NCI-H2171 treated with DMSO at 0.1 percent for 48 hours (cell line): Measurements from ENCODE around the gene CHCHD1.
"Not testable (repeated sequence)": the region's sequence is repeated elsewhere in the genome, so short reads cannot be mapped to it uniquely, and the experiment has no call there.

Source experiments
- DNase-seq: peaks from one replicate; lab custom pipeline; 2025; lab: John Stamatoyannopoulos, UW

The CHCHD1 gene

DNA sequence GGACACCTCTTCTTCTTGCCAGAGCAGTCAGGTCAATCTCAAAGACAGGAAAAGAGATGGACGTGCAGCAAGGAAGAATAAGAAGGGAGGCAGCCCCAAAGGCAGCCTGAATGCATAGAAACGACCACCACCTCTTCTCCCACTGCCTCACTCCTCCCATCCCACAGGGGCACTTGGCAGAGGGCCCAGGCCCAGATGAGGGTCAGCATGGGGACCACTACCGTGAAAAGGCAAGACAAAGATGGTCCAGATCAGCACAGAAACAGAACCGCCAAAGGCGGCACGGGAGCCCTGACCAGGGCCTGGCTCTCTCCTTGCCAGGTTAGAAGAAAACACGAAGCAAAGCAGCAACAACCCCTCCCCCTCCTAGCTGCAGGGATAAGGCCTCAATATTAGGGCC lies 31.5 kb downstream of the CHCHD1 start:
- DNase-seq: no peak

DNA sequence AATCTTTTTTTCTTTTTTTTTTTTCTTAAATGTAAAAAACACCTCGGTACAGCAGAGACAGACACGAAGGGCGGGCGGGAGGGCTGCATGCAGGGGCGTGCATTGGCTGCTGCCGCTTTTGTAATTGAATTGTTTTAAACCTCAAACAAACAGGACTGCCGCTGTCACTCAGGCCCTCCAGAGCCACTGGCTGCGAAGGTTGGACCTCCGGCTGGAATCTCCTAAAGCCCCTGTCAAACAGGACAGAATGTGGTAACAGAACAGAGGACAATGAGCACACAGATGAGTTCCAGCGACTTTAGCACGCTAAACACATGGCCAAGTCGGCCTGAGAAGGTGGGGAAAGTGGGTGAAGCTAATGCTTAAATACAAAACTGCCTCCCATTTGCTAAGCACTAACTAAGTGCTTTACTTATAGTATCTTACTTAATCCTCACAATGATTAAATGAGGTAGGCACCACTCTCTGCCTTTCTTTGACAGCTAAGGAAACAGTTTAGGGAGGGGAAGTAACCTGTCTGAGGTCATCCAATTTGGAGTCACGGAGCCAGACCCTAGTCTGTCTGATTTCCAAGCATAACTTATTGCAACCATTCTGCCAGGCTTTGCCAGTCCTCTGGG lies 32.5 kb downstream of the CHCHD1 start:
- no peak for DNase-seq

DNA sequence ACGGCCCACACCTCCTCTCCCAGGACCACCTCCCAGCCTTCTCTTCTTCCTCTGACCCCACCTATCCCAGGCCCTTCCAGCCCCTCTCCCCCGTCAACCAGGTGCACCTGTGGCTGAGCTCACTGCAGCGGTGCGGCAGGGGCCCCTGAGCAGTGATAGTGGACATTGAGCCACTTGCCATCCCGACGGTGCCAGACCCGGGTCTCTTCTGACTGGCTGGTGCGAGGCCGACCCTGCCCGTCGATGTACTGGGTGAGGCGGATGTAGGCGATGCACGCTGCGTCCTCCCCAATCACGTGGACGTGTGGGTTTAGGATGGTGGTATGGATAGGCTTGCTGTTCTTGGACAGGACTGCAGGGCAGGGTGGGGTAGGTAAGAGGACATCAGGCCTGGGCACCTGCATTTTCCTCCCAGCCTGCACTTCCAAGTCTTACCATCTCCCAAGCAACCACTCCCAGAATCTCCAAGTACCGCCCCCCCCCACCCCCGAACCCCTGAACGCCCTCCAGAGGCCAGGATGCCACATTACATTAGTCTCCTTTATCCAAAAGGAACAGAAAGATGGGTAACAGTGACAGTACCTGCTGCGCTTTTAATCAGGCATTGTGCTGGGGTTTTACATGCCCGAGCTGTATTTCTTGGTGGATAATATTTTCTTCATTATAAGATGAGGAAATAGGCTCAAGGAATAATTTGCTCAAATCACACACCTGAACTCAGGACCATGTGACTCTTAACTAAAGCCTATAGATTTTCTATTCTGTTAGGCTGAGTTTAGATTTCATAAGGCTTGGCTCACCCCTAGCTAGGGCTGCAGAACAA lies 33.3 kb downstream of the CHCHD1 start:
- DNase-seq: no peak

DNA sequence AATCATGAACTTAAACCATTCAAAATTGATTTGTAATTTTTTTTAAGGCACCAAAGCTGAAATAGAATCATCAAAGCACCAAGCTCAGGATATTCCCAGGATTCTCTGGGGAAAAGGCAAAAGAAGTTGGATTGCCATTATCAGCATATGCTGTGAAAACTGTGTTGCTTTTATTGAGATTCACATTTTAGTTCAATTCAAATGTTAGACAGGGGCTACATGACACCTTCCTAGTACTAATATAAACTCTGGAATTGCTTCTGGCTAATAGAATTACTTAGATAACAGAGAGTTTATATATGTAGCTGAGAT lies 33.8 kb downstream of the CHCHD1 start:
- DNase-seq: no peak

DNA sequence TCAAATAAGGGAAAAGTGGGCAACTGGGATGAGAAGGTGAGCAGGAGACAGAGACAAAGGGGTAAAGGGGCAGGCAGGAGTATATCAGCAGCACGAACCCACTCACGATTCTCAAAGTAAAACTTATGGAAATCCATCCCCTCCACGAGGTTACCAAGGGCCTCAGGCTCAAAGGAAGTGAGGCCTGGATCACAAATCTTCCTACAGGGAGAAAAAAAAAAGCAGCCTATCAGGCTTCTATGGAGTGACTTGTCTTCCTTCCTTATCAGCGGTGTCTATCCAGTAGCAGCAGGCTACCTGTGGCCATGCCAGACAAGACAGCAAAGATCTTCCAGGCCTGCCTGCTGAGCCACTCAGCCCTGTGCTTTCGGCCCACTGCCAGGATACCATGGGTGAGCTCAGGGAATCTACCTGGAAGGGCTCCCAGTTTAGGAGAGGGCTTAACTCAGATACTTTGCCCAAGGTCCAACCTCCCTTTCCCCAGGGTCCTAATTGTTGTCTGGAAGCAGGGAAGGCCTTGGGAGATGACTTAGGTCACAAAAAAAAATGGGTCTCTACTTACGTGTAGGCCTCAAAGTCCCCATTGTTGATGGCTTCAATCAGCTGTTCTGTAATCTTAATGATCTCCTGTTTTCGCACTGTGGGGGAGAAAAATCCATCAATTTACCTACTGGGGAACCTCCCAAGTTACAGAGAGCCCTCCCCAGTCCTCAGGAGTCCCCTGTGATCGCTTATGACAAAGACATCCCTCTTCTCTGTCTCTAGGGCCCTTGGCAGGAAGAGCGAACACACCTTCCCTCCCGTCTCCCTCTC lies 35.3 kb downstream of the CHCHD1 start:
- DNase-seq: no peak

DNA sequence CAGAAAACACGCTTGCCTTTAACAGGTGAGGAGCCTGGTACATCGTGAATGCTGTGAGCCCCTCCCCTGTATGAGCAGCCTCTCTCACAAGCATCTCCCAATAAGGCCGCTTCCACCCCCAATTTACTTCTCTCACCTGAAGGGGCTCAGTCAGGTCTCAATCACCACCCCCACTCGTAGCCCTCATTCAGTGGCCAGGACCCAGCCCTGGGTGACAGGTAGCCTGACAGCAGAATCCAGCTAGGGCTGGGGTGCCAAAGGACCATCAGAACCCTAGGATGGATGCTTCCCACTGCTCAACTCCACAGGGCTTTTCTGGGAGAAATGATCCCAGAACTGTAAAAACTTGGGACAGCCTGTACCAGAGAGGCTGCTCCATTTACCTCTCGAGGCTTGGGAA lies 36.0 kb downstream of the CHCHD1 start:
- DNase-seq: no peak

DNA sequence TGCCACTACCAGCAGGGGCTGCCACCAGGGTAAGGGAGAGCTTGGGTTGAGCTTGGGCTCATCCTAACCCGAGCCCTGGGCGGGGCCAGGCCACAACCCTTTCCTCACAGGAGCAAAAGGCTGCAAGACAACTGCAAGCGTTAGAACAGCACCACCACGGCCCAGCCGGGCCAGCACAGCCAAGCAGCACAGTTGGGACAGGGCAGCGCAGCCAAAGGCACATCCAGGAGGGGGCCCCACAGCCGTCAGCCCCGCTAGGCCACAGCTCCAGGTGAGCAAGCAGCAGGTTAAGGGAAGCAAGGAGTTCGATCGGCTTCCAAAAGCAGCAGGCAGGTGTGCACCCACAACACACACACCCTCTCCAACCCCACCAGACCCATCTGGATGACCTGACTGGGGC lies 36.6 kb downstream of the CHCHD1 start:
- no peak for DNase-seq

DNA sequence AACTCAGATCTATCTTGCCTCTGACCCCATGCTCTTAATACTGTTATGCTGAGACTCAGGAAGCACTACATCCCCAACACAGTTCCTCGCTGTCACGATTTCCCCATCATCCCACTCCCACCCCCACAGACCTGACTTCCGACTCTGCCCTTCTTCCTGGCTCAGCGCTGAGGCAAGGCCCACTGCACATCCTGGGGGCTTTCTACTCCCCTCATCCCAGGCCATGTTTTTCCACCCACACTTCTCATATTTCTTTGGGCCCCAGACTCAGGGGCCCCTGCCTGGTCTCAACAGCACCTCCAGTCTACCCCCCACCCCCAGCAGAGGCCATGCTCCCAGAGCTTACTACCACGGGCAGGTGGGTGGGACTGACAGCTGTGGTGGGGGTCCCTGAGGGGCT lies 37.2 kb downstream of the CHCHD1 start:
- no peak for DNase-seq

DNA sequence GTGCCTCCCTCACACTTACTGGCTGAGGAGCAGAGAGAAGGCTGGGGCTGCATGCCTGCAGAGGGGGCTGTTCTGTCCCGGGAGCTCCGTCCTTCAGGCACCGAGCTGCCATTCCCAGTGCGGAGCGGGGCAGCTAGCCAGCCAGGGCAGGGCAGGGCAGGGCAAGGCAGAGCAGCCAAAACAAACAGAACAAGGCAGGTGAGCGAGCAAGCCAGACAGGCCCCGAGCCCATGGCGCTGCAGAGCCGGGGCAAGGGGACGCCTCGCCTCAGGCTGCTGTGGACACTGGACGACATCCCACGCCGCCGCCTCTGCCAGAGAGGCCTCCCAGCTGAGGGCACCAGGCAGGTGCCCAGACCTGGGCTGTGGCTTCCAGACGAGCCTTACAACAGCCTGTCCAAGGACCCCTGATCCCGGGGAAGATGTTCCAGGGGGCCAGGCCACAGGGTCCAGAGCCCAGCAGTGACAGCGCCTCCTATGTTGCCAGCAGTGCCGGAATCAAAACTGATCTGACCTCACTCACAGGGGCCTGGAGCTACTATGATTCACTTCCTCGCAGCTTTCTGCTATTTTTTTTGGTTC lies 37.8 kb downstream of the CHCHD1 start:
- DNase-seq: no peak

DNA sequence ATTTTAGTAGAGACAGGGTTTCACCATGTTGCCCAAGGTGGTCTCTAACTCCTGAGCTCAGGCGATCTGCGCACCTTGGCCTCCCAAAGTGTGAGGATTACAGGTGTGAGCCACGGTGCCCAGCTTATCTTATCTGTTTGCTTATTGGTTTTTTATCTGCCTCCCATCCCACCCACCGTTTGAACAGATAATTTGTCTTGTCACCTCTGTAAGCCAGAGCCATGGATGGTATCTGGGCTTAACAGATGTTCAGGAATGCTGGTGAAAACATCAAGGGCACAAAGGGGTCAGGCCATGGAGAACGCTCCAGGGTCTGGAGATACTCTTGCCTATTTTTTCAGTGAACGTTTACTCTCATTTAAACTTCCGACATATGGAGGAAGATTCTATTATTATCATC lies 41.5 kb downstream of the CHCHD1 start:
- no peak for DNase-seq

DNA sequence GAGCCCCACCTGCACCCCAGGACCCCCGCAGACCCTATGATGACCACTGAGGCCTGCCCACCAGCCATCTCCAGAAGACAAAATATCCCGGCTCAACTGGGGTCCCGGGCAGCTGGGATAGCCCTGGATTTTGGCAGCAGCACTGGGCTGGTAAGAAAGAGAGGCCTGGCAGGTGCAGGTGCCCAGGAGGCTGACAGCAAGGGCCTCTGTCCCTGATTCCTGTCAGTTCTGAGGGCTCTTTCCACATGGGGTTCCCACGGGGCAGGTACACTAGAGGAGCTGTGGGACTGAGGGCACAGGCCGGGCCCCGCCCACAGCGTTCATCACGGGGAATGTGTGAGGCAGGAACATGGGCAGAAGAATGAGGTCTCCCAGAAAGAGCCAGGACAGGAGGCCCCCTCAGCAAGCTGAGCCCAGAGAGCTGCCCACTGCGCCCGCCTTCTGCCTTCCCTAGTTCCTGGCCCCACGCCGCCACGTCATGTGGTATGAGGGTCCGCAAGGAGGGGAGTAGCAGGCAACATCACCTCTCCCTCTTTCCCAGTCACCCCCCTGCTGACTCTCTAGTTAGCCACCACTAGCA lies 42.4 kb downstream of the CHCHD1 start:
- no peak for DNase-seq

DNA sequence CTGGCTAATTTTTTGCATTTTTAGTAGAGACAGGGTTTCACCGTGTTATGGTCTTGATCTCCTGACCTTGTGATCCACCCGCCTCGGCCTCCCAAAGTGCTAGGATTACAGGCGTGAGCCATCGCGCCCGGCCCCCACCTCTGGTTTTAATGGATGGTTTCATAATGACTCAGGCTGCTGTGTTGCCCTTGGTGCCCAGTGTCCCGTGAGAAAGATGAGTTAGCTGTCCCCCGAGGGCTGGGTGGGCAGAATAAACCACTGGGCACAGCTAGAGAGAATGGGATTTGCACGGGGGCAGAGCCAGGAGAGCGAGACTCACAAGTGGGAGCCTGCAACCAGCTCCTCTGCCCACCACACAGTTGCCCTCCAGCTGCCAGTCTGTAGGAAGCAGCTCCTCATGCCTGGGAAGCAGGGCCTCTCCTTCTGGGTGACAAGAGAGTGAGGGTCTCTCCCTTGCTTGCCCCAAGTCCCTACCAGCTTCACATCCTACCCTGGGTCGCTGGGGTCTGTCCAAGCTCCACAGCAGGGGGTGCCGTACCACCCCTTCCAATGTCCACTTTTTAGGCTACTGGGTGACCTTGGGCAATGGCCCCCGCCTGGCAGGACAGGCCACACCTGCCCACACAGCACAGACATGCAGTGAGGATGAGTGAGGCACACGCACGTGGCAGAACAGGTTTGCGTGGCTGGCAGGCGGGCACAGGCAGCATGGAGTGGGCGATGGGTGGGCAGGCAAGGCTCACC lies 45.7 kb downstream of the CHCHD1 start:
- DNase-seq: no peak

DNA sequence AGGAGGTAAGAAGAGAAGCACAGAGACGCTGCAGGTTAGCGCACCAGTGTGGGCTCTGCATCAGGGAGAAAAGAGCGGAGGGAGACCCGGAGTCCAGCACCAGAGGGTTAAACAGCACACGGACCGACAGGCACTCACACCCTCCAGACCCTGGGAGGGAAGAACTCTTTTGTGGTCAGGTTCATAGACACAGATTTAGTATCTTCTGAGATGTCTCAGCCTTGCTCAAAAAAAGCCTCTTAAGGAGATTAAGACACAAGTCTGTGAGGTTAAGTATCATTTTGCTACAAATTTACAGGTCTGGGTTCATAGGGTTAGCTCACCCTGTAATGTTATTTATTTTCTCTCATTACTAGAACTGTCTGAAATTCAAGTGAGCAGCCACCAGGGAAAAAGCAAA lies 46.3 kb downstream of the CHCHD1 start:
- DNase-seq: no peak

DNA sequence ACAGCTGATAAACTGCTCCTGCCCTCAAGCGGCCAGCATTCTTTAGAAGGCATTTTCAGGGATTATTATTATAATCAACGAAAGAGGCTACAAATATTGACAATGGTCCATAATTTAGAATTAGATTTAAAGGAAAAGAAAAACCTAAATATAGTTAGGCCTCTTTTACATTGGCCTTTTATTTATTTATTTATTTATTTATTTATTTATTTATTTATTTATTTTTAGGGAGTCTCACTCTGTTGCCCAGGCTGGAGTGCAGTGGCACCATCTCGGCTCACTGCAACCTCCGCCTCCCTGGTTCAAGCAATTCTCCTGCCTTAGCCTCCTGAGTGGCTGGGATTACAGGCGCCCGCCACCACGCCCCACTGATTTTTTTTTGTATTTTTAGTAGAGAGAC lies 47.2 kb downstream of the CHCHD1 start:
- DNase-seq: not testable (repeated sequence)
